Renal cortex interstitium (tissue), 11 donors: Measurements from ENCODE around the gene CC2D2B. TPM values are rescaled to one million over a fixed set of nuclear protein-coding genes. Genes with fewer than 3 reads are reported as not detected.

Experiments
- DNase-seq, 11 donors: peaks; one replicate each; pipeline ENCODE4 v3.0.0-alpha.2; 2013; ENCODE audit warnings: low read depth in 9 of 11, low spot score in 4 of 11; ENCODE audit errors: extremely low read depth in 1 of 11
- polyA plus RNA-seq, 3 donors: library from polyadenylated mRNA; unstranded; fragments of 120-200 nt; gene quantifications; one replicate each; pipeline ENCODE4 v1.2.1, GENCODE V29; 2013; ENCODE audit not compliant: insufficient read length in 3 of 3

The CC2D2B gene
- polyA plus RNA-seq, 3 donors = 1.0 to 2.4 (median 1.3) TPM

DNA sequence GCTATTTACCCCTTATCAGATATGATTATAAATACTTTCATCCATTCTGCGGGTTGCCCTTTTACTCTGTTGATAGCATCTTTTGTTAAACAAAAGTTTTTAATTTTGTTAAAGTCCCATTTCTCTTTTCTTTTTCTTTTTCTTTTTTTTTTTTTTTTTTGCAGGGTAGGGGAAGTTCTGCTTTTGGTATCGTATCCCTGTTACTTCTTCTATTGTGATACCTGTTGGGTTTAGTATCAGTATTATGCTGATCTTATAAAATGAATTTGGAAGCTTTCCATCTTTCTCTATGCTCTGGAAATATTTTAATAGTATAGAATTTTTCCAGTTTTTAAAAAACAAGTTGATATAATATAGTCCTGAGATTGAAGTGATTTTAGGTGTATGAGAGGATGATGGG, 141.6 kb downstream of the CC2D2B start:
- no peak for DNase-seq

DNA sequence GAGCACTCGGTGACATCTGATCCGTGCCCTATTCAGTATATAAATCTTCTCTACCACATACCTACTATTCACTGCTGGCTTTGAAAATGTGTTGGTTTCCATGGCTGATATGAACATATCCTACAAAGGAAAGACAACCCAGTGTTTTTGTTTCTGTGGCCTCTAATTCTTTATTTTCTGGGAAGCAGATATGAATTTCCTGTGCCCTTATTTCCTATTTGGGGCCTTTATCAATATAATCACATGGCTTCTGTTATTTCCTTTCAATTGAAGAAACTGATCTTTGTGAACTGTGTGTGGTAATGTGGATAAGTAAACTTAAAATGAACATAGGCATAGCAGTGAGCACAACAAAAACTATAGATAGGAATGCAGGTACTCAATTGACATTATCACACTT, 146.2 kb downstream of the CC2D2B start:
- DNase-seq = no peak

- no peak for DNase-seq
These were observed 149.0 kb downstream of the CC2D2B start for GRCh38 chr10:96056787-96057186.

DNA sequence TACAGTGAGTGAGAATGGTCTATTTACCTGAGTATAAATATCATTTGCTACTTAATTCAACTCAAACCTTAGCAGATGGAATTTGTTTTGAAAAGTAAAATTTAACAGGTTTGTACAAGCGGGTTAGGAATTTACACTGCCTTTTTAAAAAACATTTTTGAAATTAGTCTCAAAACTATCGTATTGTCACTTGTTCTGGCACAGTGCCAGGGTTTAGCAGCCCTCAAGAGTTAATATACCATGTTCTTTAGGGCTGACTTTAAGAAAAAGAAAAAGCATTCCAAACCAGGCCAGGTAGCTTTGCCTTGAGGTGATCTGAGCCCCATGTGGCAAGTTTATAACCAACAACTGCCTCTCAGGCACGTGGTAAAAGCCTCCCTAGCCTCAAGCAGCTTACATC, 153.5 kb downstream of the CC2D2B start:
- no peak for DNase-seq

DNA sequence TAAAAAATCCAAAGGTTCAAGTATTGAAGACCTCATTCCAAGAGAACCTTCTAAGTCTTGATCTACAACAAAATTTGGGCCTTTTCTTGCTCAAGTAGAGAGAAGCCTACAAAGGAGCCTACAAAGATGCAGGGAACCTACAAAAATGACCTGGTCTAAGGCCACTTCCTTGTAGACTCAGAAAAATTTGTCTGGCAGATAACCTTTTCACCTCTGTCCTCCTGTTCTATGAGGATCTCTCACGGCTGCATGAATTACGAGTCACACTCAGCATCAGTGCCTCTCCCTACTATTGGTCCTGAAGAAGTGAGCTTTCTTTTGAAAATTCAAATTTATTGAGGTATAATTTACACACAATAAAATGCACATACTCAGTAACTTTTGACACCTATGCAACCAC, 164.9 kb downstream of the CC2D2B start:
- no peak for DNase-seq

DNA sequence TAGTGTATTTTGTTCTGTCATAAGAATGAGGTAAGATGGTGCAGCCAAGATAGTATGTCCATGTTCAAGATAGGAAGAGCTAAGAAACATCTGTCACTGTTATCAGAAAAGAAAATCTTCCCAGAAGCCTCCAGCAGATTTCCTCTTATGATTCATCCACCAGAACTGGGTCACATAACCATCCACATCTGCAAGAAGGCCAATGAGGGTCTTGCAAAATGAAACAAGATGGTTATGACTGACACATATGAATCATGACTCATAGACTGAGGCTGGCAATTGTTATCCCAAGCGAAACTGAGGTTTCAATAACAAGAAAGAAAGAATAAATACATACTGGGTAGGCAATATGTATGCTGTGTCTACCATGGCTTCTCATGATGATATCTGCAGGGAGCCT, 165.9 kb downstream of the CC2D2B start:
- no peak for DNase-seq

DNA sequence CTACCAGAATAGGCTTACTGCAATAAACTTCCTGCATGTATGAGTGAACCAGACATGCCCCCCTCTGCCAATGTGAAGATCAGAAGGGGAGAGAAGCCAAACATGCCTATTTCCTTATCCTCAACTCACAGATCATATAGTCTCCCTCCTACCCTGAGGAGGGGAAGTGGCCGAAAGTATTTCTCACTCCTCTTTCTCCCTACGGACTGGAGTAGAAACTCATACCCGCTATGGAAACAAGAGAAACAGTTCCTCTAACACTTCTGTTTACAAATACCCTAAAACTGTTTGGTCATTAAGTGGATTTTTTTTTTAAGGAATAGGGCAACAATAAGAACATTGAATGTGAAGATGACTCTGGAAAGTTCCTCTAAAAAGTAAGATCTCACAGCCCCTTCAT, 167.0 kb downstream of the CC2D2B start:
- DNase-seq = no peak

DNA sequence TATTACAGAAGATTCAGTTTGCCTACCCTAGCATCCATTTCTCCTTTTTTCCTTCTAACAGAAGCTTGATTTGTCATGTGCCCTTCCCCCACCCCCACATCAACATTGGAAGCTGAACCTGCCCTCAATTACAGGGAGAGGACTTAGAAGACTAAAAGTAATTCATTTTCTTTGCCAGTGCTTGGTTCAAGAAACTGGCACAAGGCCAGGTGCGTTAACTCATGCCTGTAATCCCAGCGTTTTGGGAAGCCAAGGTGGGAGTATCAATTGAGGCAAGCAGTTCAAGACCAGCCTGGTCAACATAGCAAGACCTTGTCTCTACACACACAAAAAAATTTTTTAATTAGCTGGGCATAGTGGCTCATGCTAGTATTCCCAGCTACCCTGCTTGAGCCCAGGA, 168.2 kb downstream of the CC2D2B start:
- DNase-seq = no peak

- DNase-seq = no peak
These were observed 169.4 kb downstream of the CC2D2B start for GRCh38 chr10:96077156-96077555.

GRCh38 chr10:96082153-96082552, 174.4 kb downstream of the CC2D2B start:
- no peak for DNase-seq

Other genes starting within 250 kb of the CC2D2B start
- gene TCTN3, start 214.0 kb upstream of the CC2D2B start, polyA plus RNA-seq = 10 to 100 TPM; 75.5 to 79.1 (median 78.2) TPM
- gene ENTPD1, start 151.8 kb upstream of the CC2D2B start, polyA plus RNA-seq = 10 to 100 TPM; 18.1 to 20.0 (median 19.8) TPM
- gene CCNJ, start 135.6 kb downstream of the CC2D2B start, polyA plus RNA-seq = 10 to 100 TPM; 14.7 to 17.7 (median 17.0) TPM
- gene ZNF518A, start 222.3 kb downstream of the CC2D2B start, polyA plus RNA-seq = 10 to 100 TPM; 34.3 to 51.3 (median 48.0) TPM